H1 (cell line): ENCODE measurements around the gene NBAS. TPM values are rescaled to one million over a fixed set of nuclear protein-coding genes. Genes with fewer than 3 reads are reported as not detected.

Source experiments
- CTCF ChIA-PET: fragments of 300-600 bp; sonication (Branson Sonifier 250); formaldehyde crosslinking; loops from one replicate; lab custom pipeline; 2021; ENCODE audit not compliant: partially characterized antibody; lab: Charles Lee
- POLR2A ChIA-PET: fragments of 300-600 bp; sonication (Branson Sonifier 250); formaldehyde crosslinking; loops from one replicate; lab custom pipeline; 2021; ENCODE audit warnings: inconsistent platforms; ENCODE audit not compliant: partially characterized antibody; lab: Charles Lee
- DNase-seq, 2 experiments: peaks; one replicate each; pipeline versions ENCODE4 v3.0.0 to v3.0.0-alpha.2; 2010 to 2022; ENCODE audit warnings: low spot score in 2 of 2, low read depth in 1 of 2, mixed read lengths in 1 of 2
- FAIRE-seq: peaks from 2 replicates; lab custom pipeline; 2011; peaks lifted over from hg19 to GRCh38; lab: Jason Lieb, UNC
- H2AFZ ChIP-seq: 2 replicates; pipeline ENCODE4 v1.8.1; 2012; ENCODE audit warnings: low read length, inconsistent platforms
- H2AK5ac ChIP-seq: 2 replicates; pipeline ENCODE4 v1.6.1; 2013; ENCODE audit warnings: low read depth, low read length
- H2BK120ac ChIP-seq: replicated peaks from 2 replicates; pipeline ENCODE3; 2013; ENCODE audit warnings: low read depth, low read length, inconsistent platforms
- H2BK12ac ChIP-seq: 2 replicates; pipeline ENCODE4 v1.6.1; 2013; ENCODE audit warnings: low read depth, low read length
- H2BK15ac ChIP-seq: 2 replicates; pipeline ENCODE4 v1.6.1; 2013; ENCODE audit warnings: low read length
- H2BK20ac ChIP-seq: 2 replicates; pipeline ENCODE4 v1.6.1; 2013; ENCODE audit warnings: low read length
- H2BK5ac ChIP-seq: 2 replicates; pipeline ENCODE4 v1.6.1; 2013; ENCODE audit warnings: low read depth, low read length
- H3K14ac ChIP-seq: 2 replicates; pipeline ENCODE4 v1.6.1; 2013; ENCODE audit warnings: inconsistent platforms; ENCODE audit not compliant: insufficient read length
- H3K18ac ChIP-seq: 2 replicates; pipeline ENCODE4 v1.6.1; 2013; ENCODE audit warnings: low read length; ENCODE audit errors: extremely low read depth
- H3K23ac ChIP-seq: 2 replicates; pipeline ENCODE4 v1.6.1; 2013; ENCODE audit warnings: inconsistent platforms; ENCODE audit not compliant: insufficient read length
- H3K23me2 ChIP-seq: 2 replicates; pipeline ENCODE4 v1.6.1; 2013; ENCODE audit warnings: low read depth, low read length
- H3K27ac ChIP-seq: 2 replicates; pipeline ENCODE4 v1.6.1; 2011; ENCODE audit warnings: low read depth, low read length, inconsistent platforms
- H3K27me3 ChIP-seq, 4 experiments: replicated peaks in 1 of 4; 1 replicate in 1 of 4; 2 replicates in 3 of 4; pipeline versions ENCODE4 v1.6.1 to v1.8.1; 2011 to 2013; ENCODE audit warnings: low read length in 3 of 4, mild to moderate bottlenecking in 3 of 4, inconsistent platforms in 2 of 4, mixed read lengths in 2 of 4, moderate library complexity in 1 of 4; ENCODE audit not compliant: control insufficient read depth in 3 of 4, insufficient read depth in 3 of 4; ENCODE audit errors: extremely low read depth in 1 of 4
- H3K36me3 ChIP-seq, 4 experiments: 2 replicates each; pipeline versions ENCODE4 v1.6.1 to v1.8.1; 2011 to 2013; ENCODE audit warnings: mild to moderate bottlenecking in 4 of 4, low read length in 3 of 4, moderate library complexity in 2 of 4, control low read depth in 1 of 4, inconsistent platforms in 1 of 4; ENCODE audit not compliant: insufficient read depth in 4 of 4, control insufficient read depth in 2 of 4
- H3K4ac ChIP-seq: replicated peaks from 2 replicates; pipeline ENCODE3; 2013; ENCODE audit warnings: low read length, low read depth, mixed read lengths, inconsistent platforms; ENCODE audit not compliant: insufficient read length
- H3K4me1 ChIP-seq, 4 experiments: replicated peaks in 1 of 4; 1 replicate in 1 of 4; 2 replicates in 3 of 4; pipeline versions ENCODE4 v1.6.1 to v1.8.1; 2011 to 2013; ENCODE audit warnings: low read length in 3 of 4, inconsistent platforms in 2 of 4, mixed read lengths in 1 of 4; ENCODE audit not compliant: insufficient read depth in 4 of 4, control insufficient read depth in 3 of 4
- H3K4me2 ChIP-seq, 2 experiments: 2 replicates each; pipeline versions ENCODE4 v1.6.1 to v1.8.1; 2011 to 2013; ENCODE audit warnings: low read depth in 2 of 2, low read length in 2 of 2, control low read depth in 1 of 2, inconsistent platforms in 1 of 2, mild to moderate bottlenecking in 1 of 2; ENCODE audit not compliant: insufficient read depth in 1 of 2
- H3K4me3 ChIP-seq, 4 experiments: fragments of 200-600, 300-600 bp in 1 of 4; sonication (generic), shearing (Covaris generic), sonication (Bioruptor Twin) in 1 of 4; 2 replicates each; pipeline versions ENCODE4 v1.5.1 to v1.8.1; 2011 to 2016; ENCODE audit warnings: low read length in 4 of 4, low read depth in 3 of 4, control low read depth in 2 of 4, inconsistent platforms in 2 of 4, mild to moderate bottlenecking in 2 of 4, mixed read lengths in 1 of 4, moderate library complexity in 1 of 4; ENCODE audit not compliant: insufficient read depth in 2 of 4; ENCODE audit errors: extremely low read depth in 1 of 4
- H3K56ac ChIP-seq: replicated peaks from 2 replicates; pipeline ENCODE3; 2013; ENCODE audit warnings: low read depth, mild to moderate bottlenecking, mixed read lengths, low read length, inconsistent platforms; ENCODE audit not compliant: insufficient read length
- H3K79me1 ChIP-seq: 2 replicates; pipeline ENCODE4 v1.6.1; 2013; ENCODE audit warnings: low read depth, low read length, control low read depth
- H3K79me2 ChIP-seq, 2 experiments: 2 replicates each; pipeline versions ENCODE4 v1.6.1 to v1.8.1; 2012 to 2013; ENCODE audit warnings: low read length in 2 of 2, mild to moderate bottlenecking in 2 of 2, inconsistent platforms in 1 of 2; ENCODE audit not compliant: insufficient read depth in 2 of 2, control insufficient read depth in 1 of 2
- H3K9ac ChIP-seq, 4 experiments: replicated peaks in 1 of 4; 1 replicate in 1 of 4; 2 replicates in 3 of 4; pipeline versions ENCODE4 v1.6.1 to v1.8.1; 2011 to 2013; ENCODE audit warnings: low read depth in 3 of 4, low read length in 3 of 4, control low read depth in 2 of 4, mild to moderate bottlenecking in 2 of 4, moderate library complexity in 2 of 4, inconsistent platforms in 1 of 4; ENCODE audit errors: extremely low read depth in 1 of 4
- H3K9me3 ChIP-seq, 2 experiments: 2 replicates each; pipeline versions ENCODE4 v1.6.1 to v1.8.1; 2012 to 2013; ENCODE audit warnings: mild to moderate bottlenecking in 2 of 2, moderate library complexity in 2 of 2, control low read depth in 1 of 2, inconsistent platforms in 1 of 2, low read depth in 1 of 2, low read length in 1 of 2, mixed read lengths in 1 of 2; ENCODE audit not compliant: insufficient read depth in 2 of 2
- H4K20me1 ChIP-seq, 2 experiments: replicated peaks in 1 of 2; 2 replicates each; pipeline versions ENCODE3 to v1.8.1; 2011 to 2013; ENCODE audit warnings: inconsistent platforms in 2 of 2, low read length in 2 of 2, mild to moderate bottlenecking in 1 of 2; ENCODE audit not compliant: insufficient read depth in 2 of 2, control insufficient read depth in 1 of 2
- H4K5ac ChIP-seq: 2 replicates; pipeline ENCODE4 v1.6.1; 2013; ENCODE audit warnings: low read length, low read depth, mixed read lengths, inconsistent platforms; ENCODE audit not compliant: insufficient read length
- H4K8ac ChIP-seq: 2 replicates; pipeline ENCODE4 v1.8.0; 2013; ENCODE audit warnings: mild to moderate bottlenecking, moderate library complexity, low read length, inconsistent platforms; ENCODE audit not compliant: insufficient read depth; ENCODE audit errors: extremely low read depth
- H4K91ac ChIP-seq: replicated peaks from 2 replicates; pipeline ENCODE3; 2013; ENCODE audit warnings: low read length, mixed read lengths, inconsistent platforms; ENCODE audit not compliant: insufficient read length
- E2F6 ChIP-seq: IDR thresholded peaks from 2 replicates; pipeline ENCODE4 v1.6.1; 2012; ENCODE audit warnings: inconsistent platforms
- FOSL1 ChIP-seq: IDR thresholded peaks from 2 replicates; pipeline ENCODE4 v1.6.1; 2011; ENCODE audit warnings: mild to moderate bottlenecking, low read depth, low read length, moderate library complexity; ENCODE audit not compliant: insufficient read depth
- KDM4A ChIP-seq: IDR thresholded peaks from one replicate; pipeline ENCODE4 v1.7.1; 2012; ENCODE audit warnings: low read depth, mild to moderate bottlenecking, moderate library complexity, low read length, inconsistent platforms; ENCODE audit not compliant: severe bottlenecking
- KDM5A ChIP-seq: fragments of 200-600 bp; IDR thresholded peaks from 2 replicates; pipeline ENCODE4 v1.7.1; 2012; ENCODE audit warnings: mild to moderate bottlenecking, low read length, inconsistent platforms, mixed read lengths
- NANOG ChIP-seq: IDR thresholded peaks from 2 replicates; pipeline ENCODE4 v1.6.1; 2011; ENCODE audit warnings: low read length, low read depth, mild to moderate bottlenecking, inconsistent platforms; ENCODE audit not compliant: insufficient read depth, poor library complexity, severe bottlenecking
- PHF8 ChIP-seq: fragments of 200-600 bp; sonication (generic); conservative IDR thresholded peaks from 2 replicates; pipeline ENCODE4 v1.7.1; 2012; ENCODE audit warnings: low read depth, mild to moderate bottlenecking, inconsistent platforms, low read length, moderate library complexity
- POLR2A ChIP-seq, 2 experiments: IDR thresholded peaks; 1 replicate in 1 of 2; 2 replicates in 1 of 2; pipeline ENCODE4 v1.6.1; 2011; ENCODE audit warnings: low read depth in 2 of 2, low read length in 2 of 2, mild to moderate bottlenecking in 2 of 2; ENCODE audit errors: control extremely low read depth in 1 of 2
- POU5F1 ChIP-seq: IDR thresholded peaks from 2 replicates; pipeline ENCODE4 v1.6.1; 2011; ENCODE audit warnings: low read depth, mild to moderate bottlenecking, low read length, moderate library complexity
- RXRA ChIP-seq: IDR thresholded peaks from 2 replicates; pipeline ENCODE4 v1.6.1; 2011; ENCODE audit warnings: low read depth, mild to moderate bottlenecking, low read length, moderate library complexity; ENCODE audit not compliant: insufficient read depth
- TAF7 ChIP-seq: optimal IDR thresholded peaks from 2 replicates; pipeline ENCODE3; 2011; ENCODE audit warnings: low read depth, mild to moderate bottlenecking, inconsistent platforms, low read length, moderate library complexity, borderline replicate concordance
- TEAD4 ChIP-seq: IDR thresholded peaks from 2 replicates; pipeline ENCODE4 v1.6.1; 2012; ENCODE audit warnings: low read depth, low read length, inconsistent platforms, mixed read lengths
- ZNF274 ChIP-seq: IDR thresholded peaks from 2 replicates; pipeline ENCODE4 v1.7.0; 2012; ENCODE audit warnings: low read length, borderline replicate concordance; ENCODE audit errors: extremely low read depth
- WGBS, 2 experiments: shearing (Covaris generic) in 1 of 2; methylation state at CpG; one replicate each; pipeline versions ENCODE4 v1.1.6 to v1.1.7; 2013 to 2015; ENCODE audit warnings: low lambda C conversion rate in 2 of 2, mixed read lengths in 2 of 2, inconsistent platforms in 1 of 2, low coverage in 1 of 2, missing lambda C conversion rate in 1 of 2; ENCODE audit not compliant: insufficient replicate concordance in 2 of 2, insufficient coverage in 1 of 2, insufficient read length in 1 of 2; ENCODE audit errors: extremely low coverage in 1 of 2, missing lambda C conversion rate in 1 of 2; 5-methylcytosine and 5-hydroxymethylcytosine counted together
- polyA plus RNA-seq, 7 experiments: library from polyadenylated mRNA; depleted of rRNA in 3 of 7; stranded (reverse) in 5 of 7; unstranded in 2 of 7; fragments of >200 nt in 5 of 7; fragments of 200-250 nt in 2 of 7; gene quantifications; 1 replicate in 5 of 7; 2 replicates in 1 of 7; 4 replicates in 1 of 7; pipeline versions ENCODE4 v1.2.1 to v1.2.3, GENCODE V29; 2011 to 2013; ENCODE audit warnings: missing spikeins in 2 of 7, mixed read lengths in 2 of 7
- total RNA-seq: library from RNA; stranded (reverse); fragmentation: NEBNext Ultra II Directional; extraction: Animal tissue kit (Norgen Biotek cat#: 25700); gene quantifications from 2 replicates; pipeline ENCODE4 v1.2.1, GENCODE V29; 2021

Gene NBAS
- total and polyA plus RNA-seq, 2 of the 8 experiments (the other 6 are each of a cell fraction or from before 2014, with no cell fraction given), result 19.6 to 34.8 TPM

- no peak overlapping the region for H2BK20ac ChIP-seq
- no peaks in the 10 kb centered on the region for H3K23me2 ChIP-seq
- no peak overlapping the region for H4K8ac ChIP-seq
- H3K9me3 ChIP-seq, result peaks cover 0 to 3% of the 10 kb centered on the region in 2 experiments; a peak in 1 of 4 replicates
- no peak overlapping the region for H3K4me3 ChIP-seq
- H2BK5ac ChIP-seq, result no peak overlapping the region
- H3K79me1 ChIP-seq, result no peaks in the 10 kb centered on the region
- H3K4ac ChIP-seq, result no peak overlapping the region
- H3K27me3 ChIP-seq, result no peaks in the 10 kb centered on the region
- no peak for FAIRE-seq
- H3K4me2 ChIP-seq, result no peak overlapping the region
- no peak for DNase-seq
- no peak overlapping the region for H3K27ac ChIP-seq
- H4K5ac ChIP-seq, result no peak overlapping the region
- WGBS, 2 experiments, result 100% methylated on average over 1 of the region's 1 CpG; no CpG with 5 or more reads in 1 of the 2 experiments
- CTCF ChIA-PET, result interaction anchor here (1.1 kb wide), 1 partner anchor 9 kb away, joined by 3 read pairs; no protein-coding TSS in a partner anchor
- no peak overlapping the region for H2BK15ac ChIP-seq
- H3K9ac ChIP-seq, result no peak overlapping the region
- no peak overlapping the region for H2AFZ ChIP-seq
- POLR2A ChIA-PET, result interaction anchor here (1.0 to 2.0 kb wide), 5 partner anchors 8 to 17 kb away, joined by 3 to 9 read pairs (median 4); no protein-coding TSS in a partner anchor
- H3K79me2 ChIP-seq, result no peaks in the 10 kb centered on the region
- no peak overlapping the region for H3K14ac ChIP-seq
- peaks cover 0 to 2% of the 10 kb centered on the region in 2 experiments for H4K20me1 ChIP-seq
- no peak overlapping the region for H2BK120ac ChIP-seq
- no peaks in the 10 kb centered on the region for H3K4me1 ChIP-seq
- no peak overlapping the region for H4K91ac ChIP-seq
- peaks cover 26 to 80% (median 64%) of the 10 kb centered on the region in 4 experiments for H3K36me3 ChIP-seq
- H2AK5ac ChIP-seq, result no peak overlapping the region
- H3K18ac ChIP-seq, result no peak overlapping the region
- no peak overlapping the region for H2BK12ac ChIP-seq
- H3K56ac ChIP-seq, result no peak overlapping the region
- H3K23ac ChIP-seq, result no peak overlapping the region
- no peak for TF ChIP-seq ZNF274
- TF ChIP-seq PHF8, result no peak
- no peak for TF ChIP-seq TAF7
- TF ChIP-seq KDM5A, result no peak
- no peak for TF ChIP-seq FOSL1
- no peak for TF ChIP-seq RXRA
- TF ChIP-seq E2F6, result no peak
- no peak for TF ChIP-seq NANOG
- TF ChIP-seq POU5F1, result no peak
- TF ChIP-seq TEAD4, result no peak
- TF ChIP-seq POLR2A (IDR thresholded peaks at IDR 0.05; ENCODE audit: control extremely low read depth in 1 of 2, low read depth in 2 of 2, low read length in 2 of 2), result no peak
- TF ChIP-seq KDM4A, result no peak
Measured at GRCh38 chr2:15609341-15610042, 48.4 kb upstream of the NBAS start.
